Thyroid gland (tissue), 4 donors: ENCODE measurements around the gene NOX1.

ENCODE experiments used
- CTCF ChIP-seq, 6 experiments: fragments of 200-600 bp in 3 of 6; fragments of 450-650 bp in 3 of 6; sonication (generic) in 3 of 6; IDR thresholded peaks; one replicate each; pipeline ENCODE4 v1.5.1; 2016 to 2019; ENCODE audit warnings: antibody characterized with exemption in 6 of 6, mild to moderate bottlenecking in 2 of 6, inconsistent platforms in 1 of 6, moderate library complexity in 1 of 6
- POLR2A ChIP-seq, 2 donors: fragments of 450-650 bp; IDR thresholded peaks; one replicate each; pipeline ENCODE4 v1.6.1; 2017; ENCODE audit warnings: antibody characterized with exemption in 2 of 2, mild to moderate bottlenecking in 2 of 2, moderate library complexity in 1 of 2

DNA sequence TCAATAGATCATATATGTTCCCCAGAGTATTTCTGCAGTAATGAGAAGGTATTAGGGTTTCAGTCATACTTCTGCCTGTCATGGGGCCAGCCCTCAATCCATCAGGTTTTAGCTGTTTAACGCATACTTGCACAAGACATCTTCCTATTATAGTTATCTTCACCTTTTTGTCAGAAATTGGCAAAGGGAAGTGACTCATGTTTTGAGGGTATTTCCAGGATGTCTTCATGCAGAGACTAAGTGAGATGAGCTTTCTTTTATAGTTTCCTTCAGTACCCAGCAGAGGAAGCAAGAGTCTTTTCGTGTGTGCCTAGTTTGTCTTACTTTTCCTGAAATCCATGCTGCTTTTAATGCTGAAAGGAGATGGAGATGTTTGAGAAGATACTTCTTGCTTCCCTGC is 44.4 kb downstream of the NOX1 start:
- no peak for TF ChIP-seq CTCF (IDR thresholded peaks at IDR 0.05)
- TF ChIP-seq POLR2A (IDR thresholded peaks at IDR 0.05): no peak
